AG10803 (cell line): ENCODE data around the gene VEPH1.

ENCODE experiments used
- DNase-seq: peaks from one replicate; pipeline ENCODE4 v3.0.0; 2010; ENCODE audit warnings: low read depth
- H3K4me3 ChIP-seq: 2 replicates; pipeline ENCODE4 v1.5.1; 2011; ENCODE audit warnings: mild to moderate bottlenecking, low read length, control low read depth
- TF ChIP-seq, protein P1 (sequence below): conservative IDR thresholded peaks from 2 replicates; pipeline ENCODE4 v1.5.1; 2011; ENCODE audit warnings: mild to moderate bottlenecking, low read length, control low read depth, inconsistent platforms

VEPH1 gene

DNA sequence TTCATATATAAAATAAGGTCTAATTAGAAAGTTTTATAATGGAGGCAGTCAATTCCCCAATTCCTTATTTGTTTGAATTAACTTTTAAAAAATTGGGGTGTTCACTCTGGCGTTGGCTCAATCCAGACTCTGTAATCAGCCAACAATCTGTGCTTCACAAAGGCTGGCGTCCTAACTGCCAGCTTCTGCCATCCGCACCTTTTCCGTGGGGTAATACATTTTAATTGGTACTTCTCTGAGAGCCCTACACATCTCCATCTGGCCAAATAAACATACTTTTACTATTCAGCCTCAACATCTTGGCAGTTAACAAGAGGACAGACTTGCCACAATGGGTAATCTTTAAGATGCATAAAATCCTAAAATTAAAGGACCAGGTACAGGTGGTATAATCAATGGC lies 218.1 kb downstream of the VEPH1 start:
- no peak for DNase-seq
- TF ChIP-seq, protein P1, sequence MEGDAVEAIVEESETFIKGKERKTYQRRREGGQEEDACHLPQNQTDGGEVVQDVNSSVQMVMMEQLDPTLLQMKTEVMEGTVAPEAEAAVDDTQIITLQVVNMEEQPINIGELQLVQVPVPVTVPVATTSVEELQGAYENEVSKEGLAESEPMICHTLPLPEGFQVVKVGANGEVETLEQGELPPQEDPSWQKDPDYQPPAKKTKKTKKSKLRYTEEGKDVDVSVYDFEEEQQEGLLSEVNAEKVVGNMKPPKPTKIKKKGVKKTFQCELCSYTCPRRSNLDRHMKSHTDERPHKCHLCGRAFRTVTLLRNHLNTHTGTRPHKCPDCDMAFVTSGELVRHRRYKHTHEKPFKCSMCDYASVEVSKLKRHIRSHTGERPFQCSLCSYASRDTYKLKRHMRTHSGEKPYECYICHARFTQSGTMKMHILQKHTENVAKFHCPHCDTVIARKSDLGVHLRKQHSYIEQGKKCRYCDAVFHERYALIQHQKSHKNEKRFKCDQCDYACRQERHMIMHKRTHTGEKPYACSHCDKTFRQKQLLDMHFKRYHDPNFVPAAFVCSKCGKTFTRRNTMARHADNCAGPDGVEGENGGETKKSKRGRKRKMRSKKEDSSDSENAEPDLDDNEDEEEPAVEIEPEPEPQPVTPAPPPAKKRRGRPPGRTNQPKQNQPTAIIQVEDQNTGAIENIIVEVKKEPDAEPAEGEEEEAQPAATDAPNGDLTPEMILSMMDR: no peak
- no peak overlapping the region for H3K4me3 ChIP-seq

- TF ChIP-seq, protein P1: no peak
- no peak overlapping the region for H3K4me3 ChIP-seq
These were observed 218.5 kb downstream of the VEPH1 start for GRCh38 chr3:157284688-157285087.

DNA sequence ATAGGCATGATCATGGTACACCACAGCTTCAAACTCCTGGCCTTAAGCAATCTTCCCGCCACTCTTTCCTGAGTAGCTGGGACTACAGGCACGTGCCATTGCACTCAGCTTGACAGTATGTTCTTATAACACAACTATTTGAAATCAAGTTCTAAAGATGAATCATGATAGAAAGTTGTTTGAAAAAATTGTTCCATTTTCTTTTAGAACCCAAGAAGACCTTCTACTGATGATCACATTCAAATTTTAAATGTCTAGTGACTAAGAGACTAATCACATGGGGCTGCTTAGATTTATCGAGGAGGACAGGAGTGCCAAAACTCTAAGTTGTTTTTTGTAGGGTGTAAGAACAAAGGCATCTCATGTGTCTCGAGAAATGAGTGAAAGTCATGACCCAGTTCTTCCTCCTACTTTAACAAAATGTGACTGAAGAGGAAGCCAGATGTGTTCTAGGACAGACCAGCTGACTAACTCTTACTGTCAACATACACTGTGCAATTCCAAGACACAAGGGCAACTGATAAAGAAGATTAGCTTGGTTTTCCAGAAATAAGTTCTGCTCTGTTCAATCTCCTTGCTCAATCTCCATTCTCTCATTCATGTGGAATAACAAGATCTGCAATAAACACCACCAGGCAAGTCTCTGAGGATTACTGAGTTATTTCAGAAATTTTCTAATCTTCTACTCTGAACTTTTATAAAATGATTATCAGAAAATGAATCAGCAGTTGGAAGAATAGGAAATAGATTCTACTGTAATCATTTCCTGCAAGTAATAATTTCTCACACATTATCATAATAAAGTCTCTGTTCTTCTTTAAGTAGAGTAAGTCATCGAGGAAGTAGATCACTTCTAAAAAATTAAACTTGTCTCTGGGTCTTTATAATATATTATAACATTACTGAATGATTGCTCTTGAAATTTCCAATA lies 220.7 kb downstream of the VEPH1 start:
- no peak overlapping the region for H3K4me3 ChIP-seq
- DNase-seq: peak; percentile 99
- TF ChIP-seq, protein P1: no peak

More at GRCh38 chr3:157284688-157285087, 218.5 kb downstream of the VEPH1 start:
- DNase-seq: no peak

DNA sequence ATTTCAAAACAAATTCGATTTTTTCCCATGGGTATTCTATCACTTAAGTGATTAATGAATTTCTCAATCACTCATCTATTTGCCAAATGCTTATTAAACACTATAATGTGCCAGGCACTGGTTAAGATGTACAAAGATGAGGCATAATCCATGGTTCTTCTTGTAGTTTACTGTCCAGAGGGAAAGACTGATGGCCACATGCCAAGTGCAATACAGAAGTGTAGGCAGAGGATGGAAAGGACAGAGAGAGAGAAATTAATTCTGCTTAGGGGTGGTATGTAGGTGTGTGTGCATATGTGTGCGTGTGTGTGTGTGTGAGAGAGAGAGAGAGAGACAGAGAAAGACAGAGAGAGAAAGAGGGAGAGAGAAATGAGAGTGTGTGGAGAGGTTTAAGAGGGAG lies 222.4 kb downstream of the VEPH1 start:
- no peak overlapping the region for H3K4me3 ChIP-seq
- TF ChIP-seq, protein P1: no peak
- DNase-seq: no peak

- TF ChIP-seq, protein P1: no peak
- no peak overlapping the region for H3K4me3 ChIP-seq
- DNase-seq: no peak
These were observed 222.9 kb downstream of the VEPH1 start for GRCh38 chr3:157280354-157280753.

DNA sequence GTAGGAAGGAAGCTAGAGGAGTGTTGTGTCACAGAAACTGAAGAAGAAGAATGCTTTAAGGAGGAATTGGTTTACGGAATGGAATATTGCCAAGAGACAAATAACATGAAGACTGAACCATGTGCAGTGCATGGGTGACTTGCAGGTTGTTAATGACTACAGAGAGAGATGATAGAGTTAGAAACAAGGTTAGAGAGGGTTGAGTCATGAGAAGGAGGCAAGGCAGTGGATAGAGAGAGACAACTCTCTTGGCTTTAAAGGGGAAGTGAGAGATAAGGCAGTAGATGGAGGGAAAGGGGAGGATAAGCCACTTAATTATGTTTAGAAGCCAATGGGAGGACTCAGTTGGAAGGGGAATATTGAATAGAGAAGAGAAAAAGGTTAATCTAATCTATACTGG lies 224.0 kb downstream of the VEPH1 start:
- TF ChIP-seq, protein P1: no peak
- H3K4me3 ChIP-seq: no peak overlapping the region
- DNase-seq: no peak

- TF ChIP-seq, protein P1: no peak
- no peak for DNase-seq
- no peak overlapping the region for H3K4me3 ChIP-seq
These were observed 226.4 kb downstream of the VEPH1 start for GRCh38 chr3:157276801-157277200.
